Endometrial microvascular endothelial cells (primary cell): ENCODE data around the gene GART. TPM values are rescaled to one million over a fixed set of nuclear protein-coding genes. Genes with fewer than 3 reads are reported as not detected.
"Not testable (repeated sequence)": the region's sequence is repeated elsewhere in the genome, so short reads cannot be mapped to it uniquely, and the experiment has no call there.

ENCODE experiments used
- in situ Hi-C: cut with HindIII; loops from 2 replicates; pipeline ENCODE4 v1.10.0; 2017; ENCODE audit warnings: low sequenced_read_pairs, low pct_unique_long_range_greater_than_20kb; ENCODE audit errors: inconsistent ontology term
- total RNA-seq: library from RNA; depleted of rRNA; stranded (reverse); fragments of >200 nt; gene quantifications from one replicate; pipeline ENCODE4 v1.2.3, GENCODE V29; 2015; ENCODE audit errors: inconsistent ontology term

GART gene
- total RNA-seq: 131 TPM

DNA sequence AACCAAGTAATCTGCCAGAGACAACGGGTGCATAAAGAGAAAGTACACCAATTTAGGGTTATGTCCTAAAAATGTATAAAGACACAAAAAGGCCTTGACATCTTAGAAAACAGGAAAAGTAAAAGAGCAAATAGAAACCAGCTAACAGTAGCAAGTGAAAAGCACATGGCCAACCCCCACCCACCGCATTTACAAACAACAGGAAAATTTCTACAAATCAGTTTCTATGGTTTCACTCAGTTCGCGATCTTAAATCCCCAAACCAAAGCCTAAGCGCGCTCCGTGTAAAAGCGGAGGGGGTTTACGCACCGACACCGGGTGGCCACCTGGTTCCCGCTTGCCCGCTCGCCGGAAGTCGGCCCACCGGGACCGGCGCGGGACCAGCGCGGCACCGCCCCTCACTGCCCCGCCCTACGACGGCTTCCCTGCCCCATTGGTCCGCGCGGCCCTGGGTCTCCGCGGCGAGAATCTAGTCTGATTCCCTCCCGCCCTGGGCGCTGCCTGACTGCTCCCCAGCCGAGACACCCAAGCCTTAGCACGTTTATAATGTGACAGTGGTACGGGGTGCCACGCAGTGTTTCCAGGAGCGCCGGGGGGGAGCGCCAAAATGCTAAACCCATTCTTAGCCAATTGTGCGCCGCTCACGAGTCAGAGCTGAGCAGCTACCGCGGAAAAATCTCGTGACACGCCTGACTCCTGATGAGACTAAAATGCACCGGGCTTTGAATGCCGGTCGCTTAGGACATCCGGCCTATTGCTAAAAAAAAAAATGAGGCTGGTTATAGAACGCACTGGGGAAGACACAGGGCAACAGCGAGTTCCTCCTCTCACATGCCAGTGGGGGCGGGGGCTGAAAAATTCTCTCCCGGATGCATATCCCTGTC lies at the start of gene GART:
Gene GART (minus strand): TSS at position 362 of the 884 bp plus-strand sequence. CDS start 2,802 bp downstream, outside the sequence.
- in situ Hi-C loops: no loop called here

GRCh38 chr21:33588485-33589335 lies 46.8 kb upstream of the GART start, which contains the start of gene DONSON:
DONSON (minus strand) TSS chr21:33588684; CDS start chr21:33588641, 43 bp downstream.
- in situ Hi-C loops: no loop called here

DNA sequence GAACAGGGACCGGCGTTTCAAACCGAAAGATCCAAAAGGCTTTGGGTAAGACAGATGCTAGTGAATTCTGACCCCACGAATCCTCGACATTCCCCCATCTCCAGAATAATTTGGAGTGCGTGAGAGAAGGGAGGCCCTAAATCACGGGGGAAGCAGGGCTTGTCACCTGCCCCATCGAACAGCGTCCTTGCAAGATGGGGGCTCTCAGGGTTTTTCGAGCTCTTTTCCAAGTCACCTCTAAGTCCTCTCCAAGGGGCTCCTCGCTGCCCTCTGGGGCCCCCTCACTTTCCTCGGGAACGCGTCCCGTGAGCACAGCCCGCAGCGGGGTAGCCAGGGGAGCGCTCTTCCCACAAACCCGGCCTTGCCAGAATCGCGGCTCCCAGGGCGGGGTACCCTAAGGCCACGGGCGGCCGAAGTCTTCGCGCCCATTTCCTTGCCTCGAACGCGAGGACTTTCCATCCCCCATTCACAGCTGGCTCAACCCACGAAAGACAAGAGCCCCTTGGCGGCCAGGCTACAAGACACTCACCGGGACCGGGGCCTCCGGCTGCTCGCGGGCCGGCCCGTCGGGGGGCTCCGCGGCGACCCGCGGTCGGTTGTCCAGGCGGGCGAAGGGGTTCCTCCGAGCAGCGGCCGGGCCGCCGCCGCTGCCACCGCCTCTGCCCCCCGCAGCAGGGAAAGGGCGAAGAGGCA lies 46.0 kb upstream of the GART start:
- in situ Hi-C loops: no loop called here

DNA sequence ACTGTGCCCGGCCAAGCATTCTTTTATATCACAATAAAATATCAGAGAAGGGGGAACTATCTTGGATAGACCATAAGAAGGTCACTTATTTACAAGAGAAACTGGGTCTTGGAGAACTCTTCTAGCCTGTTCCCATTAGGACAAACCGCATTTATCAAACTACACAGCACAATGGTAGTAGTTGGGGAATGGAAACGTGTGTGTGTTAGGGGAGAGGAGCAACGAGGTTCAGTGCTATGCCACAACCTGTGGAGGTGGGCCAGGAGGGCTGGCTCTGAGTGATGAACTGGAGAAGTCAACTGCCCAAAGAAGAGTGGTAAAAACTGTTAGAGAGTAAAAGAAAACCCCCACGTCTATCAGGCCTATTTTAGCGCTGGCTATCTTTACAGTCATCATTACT lies 45.0 kb upstream of the GART start:
- in situ Hi-C loops: no loop called here

DNA sequence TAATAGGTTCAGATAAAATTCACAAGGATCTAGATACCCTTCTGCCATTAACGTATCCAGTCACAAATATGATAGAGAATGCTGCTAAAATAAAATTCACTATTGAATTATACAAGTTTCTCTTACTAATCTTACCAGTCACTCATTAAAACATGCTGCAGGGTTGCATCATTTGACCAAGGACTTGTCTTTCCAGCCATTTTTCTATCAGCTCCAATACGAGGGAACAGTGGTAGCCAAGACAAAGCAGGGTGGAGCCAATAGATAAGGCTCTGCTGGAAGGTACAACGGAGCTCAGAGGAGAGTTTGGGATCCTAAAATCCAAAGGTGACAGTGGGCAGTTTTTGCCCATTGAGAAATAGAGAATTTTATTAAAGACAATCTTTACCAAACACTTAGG lies 42.5 kb upstream of the GART start:
- in situ Hi-C loops: no loop called here

- in situ Hi-C loops: no loop called here
Measured at GRCh38 chr21:33578959-33579542, 37.1 kb upstream of the GART start.

GRCh38 chr21:33578214-33578613 lies 36.3 kb upstream of the GART start:
- in situ Hi-C loops: no loop called here

GRCh38 chr21:33576741-33577141 lies 34.8 kb upstream of the GART start:
- in situ Hi-C loops: not testable (repeated sequence)

- in situ Hi-C loops: no loop called here
Measured at GRCh38 chr21:33572350-33572749, 30.4 kb upstream of the GART start.

DNA sequence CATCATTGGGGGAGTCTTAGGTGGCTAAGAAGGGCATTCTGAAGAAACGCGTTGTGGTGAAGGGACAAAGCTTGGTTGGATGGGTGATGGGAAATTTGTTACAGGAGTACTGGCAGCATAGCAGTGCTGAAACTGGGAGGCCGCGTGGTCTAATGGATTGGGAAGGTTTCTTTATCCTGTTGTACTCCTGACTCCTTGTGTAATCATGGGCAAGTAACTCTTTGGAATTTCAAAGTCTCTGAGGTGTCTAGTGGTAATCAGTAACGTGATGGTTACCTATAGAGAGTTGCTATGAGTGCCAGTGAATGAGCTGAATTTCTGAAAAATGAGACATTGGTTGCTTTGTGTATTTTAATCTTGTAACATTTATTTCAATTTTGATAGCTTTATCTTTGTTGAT lies 28.1 kb upstream of the GART start:
- in situ Hi-C loops: no loop called here

DNA sequence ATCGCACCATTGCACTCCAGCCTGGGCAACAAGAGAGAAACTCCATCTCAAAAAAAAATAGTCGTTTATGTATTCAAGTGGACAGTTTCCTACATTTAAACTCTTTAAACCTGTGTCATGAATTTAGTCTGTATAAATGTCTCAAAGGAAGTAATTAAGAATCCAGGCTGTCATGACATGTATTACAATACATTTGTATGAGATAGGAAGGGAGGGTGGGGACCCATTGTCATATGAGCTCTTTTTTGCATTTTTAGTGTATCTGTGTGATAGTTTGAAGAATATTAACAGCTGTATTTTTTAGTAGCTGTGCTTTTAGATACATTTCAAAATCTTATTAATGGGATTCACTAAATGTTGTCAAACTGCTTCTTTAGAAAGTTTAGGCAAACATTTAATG lies 26.5 kb upstream of the GART start:
- in situ Hi-C loops: no loop called here

DNA sequence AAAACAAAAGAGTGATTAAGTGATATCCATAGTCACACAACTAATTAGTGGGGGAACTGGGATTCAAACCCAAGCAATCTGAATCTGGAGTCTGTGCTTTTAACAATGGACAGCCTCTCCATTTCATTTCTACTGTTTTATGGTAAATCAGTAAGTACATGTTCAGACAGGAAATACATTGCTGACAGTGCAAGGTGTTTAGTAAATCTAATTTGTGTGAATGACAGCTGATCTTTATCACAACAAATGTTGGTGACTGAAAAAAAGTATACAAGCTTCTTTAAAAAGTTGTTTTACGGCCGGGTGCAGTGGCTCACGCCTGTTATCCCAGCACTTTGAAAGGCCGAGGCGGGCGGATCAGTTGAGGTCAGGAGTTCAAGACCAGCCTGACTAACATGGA lies 26.0 kb upstream of the GART start:
- in situ Hi-C loops: no loop called here

DNA sequence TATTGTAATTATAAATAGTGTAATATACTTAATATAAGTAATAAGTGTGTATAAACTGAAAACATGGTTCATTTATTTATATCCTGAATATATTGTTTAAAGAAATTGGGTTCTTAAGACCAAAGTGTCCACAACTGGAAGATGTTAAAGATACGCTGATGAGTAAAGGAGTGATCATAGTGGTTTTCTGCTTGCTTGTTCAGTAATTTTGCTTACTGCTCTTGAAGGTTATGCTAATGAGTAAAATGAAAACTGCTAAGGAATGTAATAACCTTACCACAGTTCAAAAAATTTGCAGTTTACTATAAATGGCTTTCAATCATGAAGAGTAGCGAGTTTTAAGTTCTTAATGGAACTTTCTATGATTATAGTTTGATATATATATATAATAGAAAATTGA lies 24.6 kb upstream of the GART start:
- in situ Hi-C loops: no loop called here

GRCh38 chr21:33562389-33562788 lies 20.5 kb upstream of the GART start:
- in situ Hi-C loops: no loop called here

- in situ Hi-C loops: no loop called here
Measured at GRCh38 chr21:33561373-33561772, 19.5 kb upstream of the GART start.

DNA sequence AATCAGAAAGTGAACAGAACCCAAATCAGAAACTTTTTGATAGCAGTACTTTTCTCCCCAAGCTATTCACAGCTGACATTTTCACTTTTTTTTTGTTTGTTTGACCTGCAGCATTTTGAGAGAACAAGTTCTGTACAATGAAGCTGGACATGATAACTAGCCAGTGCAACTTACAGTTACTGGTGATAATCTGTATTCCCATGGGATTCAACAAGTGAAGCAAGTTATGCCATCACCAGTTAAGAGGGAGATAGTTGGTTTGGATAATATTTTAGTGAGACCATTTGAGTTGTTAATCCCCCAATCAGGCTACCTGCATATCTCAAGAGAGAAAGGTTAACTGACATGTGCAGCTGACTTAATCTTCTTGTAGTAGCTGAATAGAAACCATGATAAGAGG lies 19.0 kb upstream of the GART start:
- in situ Hi-C loops: no loop called here

DNA sequence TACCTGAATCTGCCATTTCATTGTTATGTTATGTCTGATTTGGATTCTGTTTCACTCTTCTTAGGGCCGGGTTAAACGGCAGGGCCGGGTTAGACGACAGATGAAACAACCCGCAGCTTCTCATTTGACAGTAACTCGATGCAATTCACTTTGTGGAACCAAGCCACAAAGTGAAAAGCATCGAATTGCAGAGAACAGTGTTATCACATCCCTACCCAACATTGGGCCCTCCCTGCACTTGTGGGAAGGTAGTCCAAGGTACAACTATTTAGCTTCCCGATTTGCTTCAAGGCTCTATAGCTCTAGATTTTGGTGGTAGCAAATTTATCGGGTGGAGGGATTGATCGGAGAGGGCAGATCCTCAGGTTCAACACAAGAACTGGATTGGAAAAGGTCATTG lies 17.9 kb upstream of the GART start:
- in situ Hi-C loops: no loop called here

DNA sequence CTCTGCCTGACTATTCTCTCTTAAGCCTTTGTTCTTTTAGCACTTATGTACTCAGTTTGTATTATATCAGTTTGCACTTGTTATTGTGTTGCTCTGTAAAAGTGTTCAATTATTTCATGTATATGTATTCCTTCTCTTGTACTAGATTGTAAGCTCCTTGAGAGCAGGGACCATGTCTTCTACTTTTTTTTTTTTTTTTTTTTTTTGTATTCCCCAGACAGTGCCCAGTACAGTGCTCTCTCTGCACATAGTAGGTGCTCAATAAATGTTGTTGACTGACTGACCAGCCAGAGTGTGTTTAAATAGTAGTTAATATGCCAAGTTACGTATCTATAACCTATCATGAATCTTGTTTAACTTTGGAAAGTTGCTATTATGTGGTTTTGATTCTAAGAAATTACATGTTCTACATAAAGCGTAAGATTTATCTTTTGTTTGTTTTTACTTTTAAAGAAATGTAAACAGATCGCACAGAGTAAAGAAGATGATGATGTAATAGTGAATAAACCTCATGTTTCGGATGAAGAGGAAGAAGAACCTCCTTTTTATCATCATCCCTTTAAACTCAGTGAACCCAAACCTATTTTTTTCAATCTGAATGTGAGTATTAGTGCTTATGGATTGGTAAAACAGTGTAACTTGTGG lies 17.0 kb upstream of the GART start:
- in situ Hi-C loops: no loop called here
